H54 (cell line): ENCODE data around the gene CHIT1.

Experiments used
- DNase-seq: peaks from one replicate; pipeline ENCODE4 v3.0.0; 2011; ENCODE audit warnings: low spot score, mixed read lengths; ENCODE audit not compliant: insufficient read length
- FAIRE-seq: peaks from 3 replicates; lab custom pipeline; 2011; peaks lifted over from hg19 to GRCh38; lab: Jason Lieb, UNC
- POLR2A ChIP-seq: IDR thresholded peaks from 2 replicates; pipeline ENCODE4 v1.6.1; 2011; ENCODE audit warnings: low read depth, mild to moderate bottlenecking, low read length

Gene CHIT1

GRCh38 chr1:203184467-203184866 is 45.0 kb downstream of the CHIT1 start:
- FAIRE-seq, result no peak
- TF ChIP-seq POLR2A, result no peak

GRCh38 chr1:203183828-203184227 is 45.6 kb downstream of the CHIT1 start:
- FAIRE-seq, result no peak
- no peak for TF ChIP-seq POLR2A
- no peak for DNase-seq

More at GRCh38 chr1:203184467-203184866, 45.0 kb downstream of the CHIT1 start:
- no peak for DNase-seq

GRCh38 chr1:203182387-203182953 is 47.0 kb downstream of the CHIT1 start:
- FAIRE-seq, result no peak
- no peak for DNase-seq
- TF ChIP-seq POLR2A, result no peak

GRCh38 chr1:203181586-203182386 is 47.7 kb downstream of the CHIT1 start:
- no peak for FAIRE-seq
- DNase-seq, result no peak
- no peak for TF ChIP-seq POLR2A

GRCh38 chr1:203180611-203181330 is 48.7 kb downstream of the CHIT1 start:
- TF ChIP-seq POLR2A, result no peak
- FAIRE-seq (no peak), DNase-seq (no peak)

- no peak for TF ChIP-seq POLR2A
- no peak for DNase-seq
- FAIRE-seq, result no peak
These were observed 49.8 kb downstream of the CHIT1 start for GRCh38 chr1:203179667-203180005.

GRCh38 chr1:203178821-203179666 is 50.4 kb downstream of the CHIT1 start:
- no peak for FAIRE-seq
- no peak for DNase-seq

GRCh38 chr1:203178083-203178482 is 51.4 kb downstream of the CHIT1 start:
- FAIRE-seq, result no peak
- TF ChIP-seq POLR2A, result no peak
- DNase-seq, result peak; percentile 53

More at GRCh38 chr1:203178821-203179666, 50.4 kb downstream of the CHIT1 start:
- no peak for TF ChIP-seq POLR2A

- peak; percentile 36; the same call in 1 of the 2 replicates for TF ChIP-seq POLR2A
- FAIRE-seq (no peak), DNase-seq (peak; percentile 91)
These were observed 51.9 kb downstream of the CHIT1 start for GRCh38 chr1:203177470-203178039.

GRCh38 chr1:203177036-203177405 is 52.5 kb downstream of the CHIT1 start:
- TF ChIP-seq POLR2A, result no peak
- FAIRE-seq, result no peak
- DNase-seq, result no peak

GRCh38 chr1:203176273-203177035 is 53.0 kb downstream of the CHIT1 start:
- FAIRE-seq (no peak), DNase-seq (no peak)
- TF ChIP-seq POLR2A, result no peak

GRCh38 chr1:203175827-203176241 is 53.6 kb downstream of the CHIT1 start:
- DNase-seq, result no peak
- TF ChIP-seq POLR2A, result no peak
- FAIRE-seq, result no peak
